ENCODE results near the gene PRAME. TPM values are rescaled to one million over a fixed set of nuclear protein-coding genes. Genes with fewer than 3 reads are reported as not detected.

PRAME gene
- total RNA-seq, 1 donor from 2014 or later: 2.2 TPM

GRCh38 chr22:22548910-22549309 is 10.2 kb downstream of the PRAME start:
- TF ChIP-seq, protein P1, sequence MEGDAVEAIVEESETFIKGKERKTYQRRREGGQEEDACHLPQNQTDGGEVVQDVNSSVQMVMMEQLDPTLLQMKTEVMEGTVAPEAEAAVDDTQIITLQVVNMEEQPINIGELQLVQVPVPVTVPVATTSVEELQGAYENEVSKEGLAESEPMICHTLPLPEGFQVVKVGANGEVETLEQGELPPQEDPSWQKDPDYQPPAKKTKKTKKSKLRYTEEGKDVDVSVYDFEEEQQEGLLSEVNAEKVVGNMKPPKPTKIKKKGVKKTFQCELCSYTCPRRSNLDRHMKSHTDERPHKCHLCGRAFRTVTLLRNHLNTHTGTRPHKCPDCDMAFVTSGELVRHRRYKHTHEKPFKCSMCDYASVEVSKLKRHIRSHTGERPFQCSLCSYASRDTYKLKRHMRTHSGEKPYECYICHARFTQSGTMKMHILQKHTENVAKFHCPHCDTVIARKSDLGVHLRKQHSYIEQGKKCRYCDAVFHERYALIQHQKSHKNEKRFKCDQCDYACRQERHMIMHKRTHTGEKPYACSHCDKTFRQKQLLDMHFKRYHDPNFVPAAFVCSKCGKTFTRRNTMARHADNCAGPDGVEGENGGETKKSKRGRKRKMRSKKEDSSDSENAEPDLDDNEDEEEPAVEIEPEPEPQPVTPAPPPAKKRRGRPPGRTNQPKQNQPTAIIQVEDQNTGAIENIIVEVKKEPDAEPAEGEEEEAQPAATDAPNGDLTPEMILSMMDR (conservative IDR thresholded peaks at IDR 0.05; ENCODE audit: low read depth, low read length): no peak
- no peak overlapping the region for H3K4me3 ChIP-seq (ENCODE audit: low read depth, low read length)
- no peak for DNase-seq (ENCODE audit: low read depth)

DNA sequence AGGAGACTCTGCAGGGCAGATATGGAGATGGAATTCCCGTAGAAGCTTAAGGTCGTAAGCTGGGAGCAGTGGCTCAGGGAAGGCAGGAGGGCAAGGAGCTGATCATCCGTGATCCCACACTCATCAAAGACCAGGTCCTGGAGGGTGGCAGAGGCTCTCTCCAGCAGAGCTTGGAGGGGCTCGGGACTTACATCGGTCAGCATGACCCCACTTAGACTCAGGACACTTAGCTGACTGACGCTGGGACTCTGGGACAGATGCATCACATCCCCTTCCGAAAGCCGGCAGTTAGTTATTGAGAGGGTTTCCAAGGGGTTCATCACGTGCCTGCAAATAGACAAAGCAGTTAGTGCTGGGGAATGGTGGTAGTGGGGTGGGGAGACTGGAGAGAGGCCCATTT is 10.7 kb downstream of the PRAME start:
- TF ChIP-seq, protein P1 (conservative IDR thresholded peaks at IDR 0.05; ENCODE audit: low read depth, low read length): no peak
- H3K4me3 ChIP-seq (ENCODE audit: low read depth, low read length): no peak overlapping the region
- DNase-seq (ENCODE audit: low read depth): no peak

DNA sequence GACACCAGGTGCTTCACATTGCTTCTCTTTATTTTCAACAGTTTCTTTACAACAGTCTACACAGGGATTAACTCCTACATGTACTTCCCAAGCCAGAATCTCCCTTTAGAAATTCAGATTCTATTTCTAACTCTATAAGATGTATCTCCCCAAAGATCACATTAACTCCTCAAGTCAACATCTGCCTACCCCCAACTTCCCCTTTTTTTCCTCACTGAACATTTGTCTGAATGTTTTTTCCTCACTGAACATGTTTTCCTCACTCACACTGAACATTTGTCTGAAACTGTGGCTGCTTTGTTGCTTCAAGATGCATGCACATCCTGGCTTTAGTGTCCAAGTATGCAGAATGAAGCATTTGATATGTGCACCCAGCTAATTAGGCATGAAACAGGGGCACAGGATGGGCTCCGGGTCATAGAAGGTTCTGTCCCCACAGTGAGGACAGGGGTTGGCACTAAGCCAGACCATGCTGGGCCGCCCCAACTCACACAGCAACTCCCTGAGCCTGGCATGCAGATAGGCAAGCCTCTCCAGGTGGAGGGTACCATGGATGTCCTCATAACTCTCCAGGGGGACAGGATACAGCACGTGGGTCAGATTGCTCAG is 11.3 kb downstream of the PRAME start:
- H3K4me3 ChIP-seq (ENCODE audit: low read depth, low read length): no peak overlapping the region
- TF ChIP-seq, protein P1 (conservative IDR thresholded peaks at IDR 0.05; ENCODE audit: low read depth, low read length): no peak
- DNase-seq (ENCODE audit: low read depth): no peak

DNA sequence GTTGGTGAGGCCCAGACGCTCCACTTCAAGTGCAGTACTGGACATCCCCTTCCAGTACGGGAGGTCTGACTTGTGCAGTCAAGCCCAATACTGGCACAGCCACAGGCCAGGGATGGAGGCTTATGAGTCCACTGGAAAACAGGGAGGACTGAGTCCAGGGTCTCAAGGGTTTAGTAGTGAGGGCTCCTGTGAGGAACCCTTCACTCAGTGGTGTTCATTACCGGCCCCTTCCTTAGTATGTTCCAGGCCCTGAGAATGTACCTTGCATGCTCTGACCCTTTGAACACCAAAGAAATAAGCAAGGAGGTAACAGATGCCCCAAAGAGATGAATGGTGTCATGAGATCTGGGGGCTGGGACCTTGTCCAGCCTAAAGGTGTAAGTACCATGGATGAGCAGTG is 11.8 kb downstream of the PRAME start:
- TF ChIP-seq, protein P1 (conservative IDR thresholded peaks at IDR 0.05; ENCODE audit: low read depth, low read length): no peak
- no peak for DNase-seq (ENCODE audit: low read depth)
- H3K4me3 ChIP-seq (ENCODE audit: low read depth, low read length): no peak overlapping the region

DNA sequence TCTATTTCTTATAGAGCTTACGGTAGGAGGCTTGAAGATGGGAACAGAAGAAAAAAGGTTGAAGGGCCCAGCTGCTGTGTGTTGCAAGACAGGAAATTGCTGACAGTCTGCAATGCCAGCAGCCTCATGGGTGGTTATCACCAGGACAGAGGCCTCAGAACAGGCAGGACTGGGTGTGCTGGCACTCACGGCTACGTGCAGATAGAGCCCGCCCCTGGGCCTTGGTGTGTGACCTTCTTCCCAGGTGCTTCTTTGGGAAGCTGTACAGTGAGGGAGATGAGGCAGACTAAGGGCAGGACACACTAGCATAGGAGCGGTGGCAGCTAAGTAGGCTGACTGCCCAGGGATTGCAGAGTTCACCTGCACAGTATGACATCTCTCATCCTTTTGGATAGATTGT is 12.6 kb downstream of the PRAME start:
- no peak overlapping the region for H3K4me3 ChIP-seq (ENCODE audit: low read depth, low read length)
- TF ChIP-seq, protein P1 (conservative IDR thresholded peaks at IDR 0.05; ENCODE audit: low read depth, low read length): no peak
- DNase-seq (ENCODE audit: low read depth): no peak

DNA sequence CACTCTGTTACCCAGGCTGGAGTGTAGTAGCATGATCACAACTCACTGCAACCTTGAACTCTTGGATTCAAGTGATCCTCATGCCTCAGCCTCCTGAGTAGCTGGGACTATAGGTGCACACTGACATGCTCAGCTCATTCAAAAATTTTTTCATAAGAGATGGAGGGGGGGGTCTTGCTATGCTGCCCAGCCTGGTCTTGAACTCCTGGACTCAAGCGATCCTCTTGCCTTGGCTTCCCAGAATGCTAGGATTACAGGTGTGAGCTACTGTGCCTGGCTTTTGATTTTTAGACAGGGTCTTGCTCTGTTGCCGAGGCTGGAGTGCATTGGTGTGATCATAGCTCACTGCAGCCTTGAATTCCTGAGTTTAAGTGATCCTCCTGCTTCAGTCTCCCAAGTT is 14.0 kb downstream of the PRAME start:
- DNase-seq (ENCODE audit: low read depth): no peak
- TF ChIP-seq, protein P1 (conservative IDR thresholded peaks at IDR 0.05; ENCODE audit: low read depth, low read length): no peak
- H3K4me3 ChIP-seq (ENCODE audit: low read depth, low read length): no peak overlapping the region

Data from epithelial cell of proximal tubule (primary cell).